Osteoblast (primary cell): ENCODE measurements around the gene DNAH6. TPM values are rescaled to one million over a fixed set of nuclear protein-coding genes. Genes with fewer than 3 reads are reported as not detected.

Experiments used
- DNase-seq: peaks from one replicate; pipeline ENCODE4 v3.0.0; 2011; ENCODE audit warnings: low spot score, mixed read lengths; ENCODE audit not compliant: insufficient read length; ENCODE audit errors: missing footprints
- H2AFZ ChIP-seq: 2 replicates; pipeline ENCODE4 v1.6.0; 2011; ENCODE audit warnings: mild to moderate bottlenecking, low read length
- H3K27ac ChIP-seq: 2 replicates; pipeline ENCODE4 v1.5.1; 2011; ENCODE audit warnings: mild to moderate bottlenecking, low read depth, low read length, moderate library complexity
- H3K27me3 ChIP-seq: 2 replicates; pipeline ENCODE4 v1.6.0; 2012; ENCODE audit warnings: mild to moderate bottlenecking, control low read depth, inconsistent platforms, low read length, moderate library complexity; ENCODE audit not compliant: insufficient read depth
- H3K36me3 ChIP-seq: 2 replicates; pipeline ENCODE4 v1.5.1; 2011; ENCODE audit warnings: mild to moderate bottlenecking, low read length, control low read depth, moderate library complexity; ENCODE audit not compliant: insufficient read depth
- H3K4me1 ChIP-seq: 2 replicates; pipeline ENCODE4 v1.5.1; 2011; ENCODE audit warnings: mild to moderate bottlenecking, low read length, control low read depth, moderate library complexity; ENCODE audit not compliant: insufficient read depth
- H3K4me2 ChIP-seq: 2 replicates; pipeline ENCODE4 v1.6.0; 2011; ENCODE audit warnings: mild to moderate bottlenecking, low read length; ENCODE audit not compliant: insufficient read depth
- H3K4me3 ChIP-seq: fragments of 200-600 bp; sonication (generic); 3 replicates; pipeline ENCODE4 v1.5.1; 2012; ENCODE audit warnings: mild to moderate bottlenecking, low read length, inconsistent platforms; ENCODE audit not compliant: insufficient read depth
- H3K79me2 ChIP-seq: 2 replicates; pipeline ENCODE4 v1.6.0; 2012; ENCODE audit warnings: mild to moderate bottlenecking, low read length, control low read depth, inconsistent platforms; ENCODE audit not compliant: insufficient read depth
- H3K9me3 ChIP-seq: 2 replicates; pipeline ENCODE4 v1.5.1; 2011; ENCODE audit warnings: low read depth, low read length, control low read depth
- H4K20me1 ChIP-seq: 2 replicates; pipeline ENCODE4 v1.6.0; 2012; ENCODE audit warnings: mild to moderate bottlenecking, low read length, control low read depth; ENCODE audit not compliant: insufficient read depth
- CTCF ChIP-seq: IDR thresholded peaks from 2 replicates; pipeline ENCODE4 v1.5.1; 2011; ENCODE audit warnings: mild to moderate bottlenecking, low read depth, low read length, moderate library complexity; ENCODE audit errors: extremely low read depth
- total RNA-seq: library from RNA; depleted of rRNA; stranded (reverse); fragments of >200 nt; gene quantifications from 2 replicates; pipeline ENCODE4 v1.2.3, GENCODE V29; 2012

Gene DNAH6
- total RNA-seq, 1 donor: 0.36 TPM

- Histone ChIP-seq H3K27ac (no peak overlapping the region), H2AFZ (no peak overlapping the region), H3K9me3 (no peaks in the 10 kb centered on the region), H3K4me3 (no peak overlapping the region), H3K4me2 (no peak overlapping the region), H3K79me2 (no peaks in the 10 kb centered on the region), H3K27me3 (no peaks in the 10 kb centered on the region), H4K20me1 (no peaks in the 10 kb centered on the region), H3K36me3 (no peaks in the 10 kb centered on the region), H3K4me1 (no peaks in the 10 kb centered on the region)
- no peak for TF ChIP-seq CTCF
- no peak for DNase-seq
Observed at GRCh38 chr2:84579661-84580060, 63.4 kb downstream of the DNAH6 start.

GRCh38 chr2:84603911-84604310 lies 87.6 kb downstream of the DNAH6 start:
- Histone ChIP-seq H3K4me3 (no peak overlapping the region), H3K27me3 (no peaks in the 10 kb centered on the region), H3K79me2 (no peaks in the 10 kb centered on the region), H3K27ac (no peak overlapping the region), H2AFZ (no peak overlapping the region), H3K4me1 (no peaks in the 10 kb centered on the region), H3K36me3 (no peaks in the 10 kb centered on the region), H4K20me1 (no peaks in the 10 kb centered on the region), H3K9me3 (no peaks in the 10 kb centered on the region), H3K4me2 (no peak overlapping the region)
- TF ChIP-seq CTCF: no peak
- no peak for DNase-seq

- Histone ChIP-seq H3K4me3 (no peak overlapping the region), H3K27ac (no peak overlapping the region), H3K36me3 (no peaks in the 10 kb centered on the region), H3K4me1 (no peaks in the 10 kb centered on the region), H3K4me2 (no peak overlapping the region), H3K27me3 (no peaks in the 10 kb centered on the region), H2AFZ (no peak overlapping the region), H4K20me1 (no peaks in the 10 kb centered on the region), H3K79me2 (no peaks in the 10 kb centered on the region), H3K9me3 (no peaks in the 10 kb centered on the region)
- DNase-seq: no peak
- TF ChIP-seq CTCF: no peak
Observed at GRCh38 chr2:84613082-84613481, 96.8 kb downstream of the DNAH6 start.

GRCh38 chr2:84619794-84620371 lies 103.6 kb downstream of the DNAH6 start:
- H4K20me1 ChIP-seq: no peaks in the 10 kb centered on the region
- no peaks in the 10 kb centered on the region for H3K79me2 ChIP-seq
- H3K27me3 ChIP-seq: no peaks in the 10 kb centered on the region
- no peaks in the 10 kb centered on the region for H3K9me3 ChIP-seq
- H3K27ac ChIP-seq: no peak overlapping the region
- TF ChIP-seq CTCF: no peak
- no peak for DNase-seq
- H3K4me1 ChIP-seq: no peaks in the 10 kb centered on the region
- no peak overlapping the region for H3K4me3 ChIP-seq
- H3K4me2 ChIP-seq: no peak overlapping the region
- H3K36me3 ChIP-seq: no peaks in the 10 kb centered on the region
- H2AFZ ChIP-seq: no peak overlapping the region
